ENCODE measurements around the gene MED16.

Gene MED16

DNA sequence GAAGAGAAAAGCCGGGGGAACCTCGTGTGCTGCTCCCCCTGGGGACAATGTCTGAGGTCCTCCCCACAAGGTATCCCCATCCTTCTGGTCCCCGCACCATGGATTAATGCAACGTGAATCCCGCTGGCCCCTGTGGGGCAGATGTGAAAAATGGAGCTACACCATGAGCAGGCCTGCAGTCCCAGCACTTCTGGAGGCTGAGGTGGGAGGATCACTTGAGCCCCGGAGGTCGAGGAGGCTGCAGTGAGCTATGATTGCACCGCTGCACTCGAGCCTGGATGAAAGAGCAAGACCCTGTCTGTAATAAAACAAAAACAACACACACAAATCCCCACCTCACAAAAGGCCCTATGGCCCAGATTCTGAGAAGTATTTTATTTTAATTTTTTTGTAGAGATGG is 34.7 kb downstream of the MED16 start:
- no peak overlapping the region for H3K4me2 ChIP-seq (ENCODE audit: low read length)
- H3K9me2 ChIP-seq (ENCODE audit: low read depth, low read length) = no peaks in the 10 kb centered on the region
- H3F3A ChIP-seq (ENCODE audit: insufficient read depth, low read length) = no peaks in the 10 kb centered on the region
- no peaks in the 10 kb centered on the region for H3K27me3 ChIP-seq (ENCODE audit: insufficient read depth, low read length)
- no peaks in the 10 kb centered on the region for H3K36me3 ChIP-seq (ENCODE audit: insufficient read depth, low read length)
- H3K27ac ChIP-seq (ENCODE audit: low read depth, low read length, poor library complexity, severe bottlenecking) = no peak overlapping the region
- no peaks in the 10 kb centered on the region for H3K79me2 ChIP-seq (ENCODE audit: insufficient read depth, low read length)
- no peak overlapping the region for H3K9ac ChIP-seq (ENCODE audit: low read length)
- H3K9me3 ChIP-seq (ENCODE audit: low read length) = no peaks in the 10 kb centered on the region
- H3K4me1 ChIP-seq (ENCODE audit: insufficient read depth, low read length, severe bottlenecking) = peaks cover 14% of the 10 kb centered on the region
- H2AFZ ChIP-seq (ENCODE audit: low read length) = no peak overlapping the region
- no peaks in the 10 kb centered on the region for H4K20me1 ChIP-seq (ENCODE audit: insufficient read depth, low read length)
- TF ChIP-seq, protein P1, sequence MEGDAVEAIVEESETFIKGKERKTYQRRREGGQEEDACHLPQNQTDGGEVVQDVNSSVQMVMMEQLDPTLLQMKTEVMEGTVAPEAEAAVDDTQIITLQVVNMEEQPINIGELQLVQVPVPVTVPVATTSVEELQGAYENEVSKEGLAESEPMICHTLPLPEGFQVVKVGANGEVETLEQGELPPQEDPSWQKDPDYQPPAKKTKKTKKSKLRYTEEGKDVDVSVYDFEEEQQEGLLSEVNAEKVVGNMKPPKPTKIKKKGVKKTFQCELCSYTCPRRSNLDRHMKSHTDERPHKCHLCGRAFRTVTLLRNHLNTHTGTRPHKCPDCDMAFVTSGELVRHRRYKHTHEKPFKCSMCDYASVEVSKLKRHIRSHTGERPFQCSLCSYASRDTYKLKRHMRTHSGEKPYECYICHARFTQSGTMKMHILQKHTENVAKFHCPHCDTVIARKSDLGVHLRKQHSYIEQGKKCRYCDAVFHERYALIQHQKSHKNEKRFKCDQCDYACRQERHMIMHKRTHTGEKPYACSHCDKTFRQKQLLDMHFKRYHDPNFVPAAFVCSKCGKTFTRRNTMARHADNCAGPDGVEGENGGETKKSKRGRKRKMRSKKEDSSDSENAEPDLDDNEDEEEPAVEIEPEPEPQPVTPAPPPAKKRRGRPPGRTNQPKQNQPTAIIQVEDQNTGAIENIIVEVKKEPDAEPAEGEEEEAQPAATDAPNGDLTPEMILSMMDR (IDR thresholded peaks at IDR 0.05; ENCODE audit: low read length) = no peak
- TF ChIP-seq EZH2 (IDR thresholded peaks at IDR 0.05; ENCODE audit: borderline replicate concordance, low read length) = no peak
- no peak overlapping the region for H3K4me3 ChIP-seq (ENCODE audit: low read depth, low read length, poor library complexity, severe bottlenecking)

DNA sequence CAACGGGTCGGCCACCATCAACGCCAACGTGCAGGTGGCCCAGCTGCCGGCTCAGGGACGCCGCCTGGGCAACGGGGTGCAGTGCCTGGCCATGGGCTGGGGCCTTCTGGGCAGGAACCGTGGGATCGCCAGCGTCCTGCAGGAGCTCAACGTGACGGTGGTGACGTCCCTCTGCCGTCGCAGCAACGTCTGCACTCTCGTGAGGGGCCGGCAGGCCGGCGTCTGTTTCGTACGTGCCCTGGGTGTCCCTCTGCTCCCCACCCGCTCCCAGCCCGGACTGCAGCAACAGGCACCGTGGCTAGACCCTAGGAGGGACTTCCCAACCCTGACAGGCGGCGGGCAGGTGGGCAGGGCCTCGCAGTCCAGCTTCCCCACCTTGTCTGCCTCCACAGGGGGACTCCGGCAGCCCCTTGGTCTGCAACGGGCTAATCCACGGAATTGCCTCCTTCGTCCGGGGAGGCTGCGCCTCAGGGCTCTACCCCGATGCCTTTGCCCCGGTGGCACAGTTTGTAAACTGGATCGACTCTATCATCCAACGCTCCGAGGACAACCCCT is 37.3 kb downstream of the MED16 start:
- Histone ChIP-seq H2AFZ (ENCODE audit: low read length) (no peak overlapping the region), H3F3A (ENCODE audit: insufficient read depth, low read length) (no peaks in the 10 kb centered on the region), H3K36me3 (ENCODE audit: insufficient read depth, low read length) (no peaks in the 10 kb centered on the region), H3K9me3 (ENCODE audit: low read length) (no peaks in the 10 kb centered on the region), H3K4me1 (ENCODE audit: insufficient read depth, low read length, severe bottlenecking) (no peaks in the 10 kb centered on the region), H3K27me3 (ENCODE audit: insufficient read depth, low read length) (no peaks in the 10 kb centered on the region; the same call in 1 of the 2 replicates), H3K9ac (ENCODE audit: low read length) (no peak overlapping the region), H3K4me2 (ENCODE audit: low read length) (no peak overlapping the region), H3K79me2 (ENCODE audit: insufficient read depth, low read length) (no peaks in the 10 kb centered on the region), H3K9me2 (ENCODE audit: low read depth, low read length) (no peaks in the 10 kb centered on the region), H3K4me3 (ENCODE audit: low read depth, low read length, poor library complexity, severe bottlenecking) (no peak overlapping the region), H4K20me1 (ENCODE audit: insufficient read depth, low read length) (no peaks in the 10 kb centered on the region), H3K27ac (ENCODE audit: low read depth, low read length, poor library complexity, severe bottlenecking) (no peak overlapping the region)
- TF ChIP-seq, protein P1 (IDR thresholded peaks at IDR 0.05; ENCODE audit: low read length) = no peak
- TF ChIP-seq EZH2 (IDR thresholded peaks at IDR 0.05; ENCODE audit: borderline replicate concordance, low read length) = no peak

DNA sequence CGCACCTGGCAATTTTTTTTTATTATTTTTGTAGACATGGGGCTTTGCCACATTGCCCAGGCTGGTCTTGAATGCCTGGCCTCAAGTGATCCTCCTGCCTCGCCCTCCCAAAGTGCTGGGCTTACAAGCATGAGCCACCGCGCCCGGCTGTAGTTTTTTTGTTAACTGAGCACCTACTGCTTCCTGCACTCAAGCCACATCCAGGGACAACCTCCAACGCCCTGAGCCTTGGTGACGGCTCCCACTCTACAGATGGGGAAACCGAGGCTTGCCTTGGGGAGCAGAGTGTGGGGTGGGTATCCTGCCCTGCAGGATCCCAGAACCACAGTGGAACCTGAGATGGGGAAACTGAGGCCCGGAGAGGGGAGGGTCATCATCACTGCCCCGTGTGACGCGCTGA is 37.8 kb downstream of the MED16 start:
- no peaks in the 10 kb centered on the region; the same call in 1 of the 2 replicates for H3K27me3 ChIP-seq (ENCODE audit: insufficient read depth, low read length)
- no peak overlapping the region for H2AFZ ChIP-seq (ENCODE audit: low read length)
- no peaks in the 10 kb centered on the region for H3K9me3 ChIP-seq (ENCODE audit: low read length)
- H3K9me2 ChIP-seq (ENCODE audit: low read depth, low read length) = no peaks in the 10 kb centered on the region
- no peaks in the 10 kb centered on the region for H4K20me1 ChIP-seq (ENCODE audit: insufficient read depth, low read length)
- TF ChIP-seq EZH2 (IDR thresholded peaks at IDR 0.05; ENCODE audit: borderline replicate concordance, low read length) = no peak
- TF ChIP-seq, protein P1 (IDR thresholded peaks at IDR 0.05; ENCODE audit: low read length) = no peak
- H3K4me1 ChIP-seq (ENCODE audit: insufficient read depth, low read length, severe bottlenecking) = no peaks in the 10 kb centered on the region
- H3K4me2 ChIP-seq (ENCODE audit: low read length) = no peak overlapping the region
- H3K36me3 ChIP-seq (ENCODE audit: insufficient read depth, low read length) = no peaks in the 10 kb centered on the region
- H3K4me3 ChIP-seq (ENCODE audit: low read depth, low read length, poor library complexity, severe bottlenecking) = no peak overlapping the region
- H3F3A ChIP-seq (ENCODE audit: insufficient read depth, low read length) = no peaks in the 10 kb centered on the region
- H3K79me2 ChIP-seq (ENCODE audit: insufficient read depth, low read length) = no peaks in the 10 kb centered on the region
- H3K9ac ChIP-seq (ENCODE audit: low read length) = no peak overlapping the region
- H3K27ac ChIP-seq (ENCODE audit: low read depth, low read length, poor library complexity, severe bottlenecking) = no peak overlapping the region
